GM19099 (cell line): ENCODE results near the gene PLG.

Experiments
- POLR2A ChIP-seq: IDR thresholded peaks from 3 replicates; pipeline ENCODE4 v1.6.1; 2011; ENCODE audit warnings: low read depth; ENCODE audit not compliant: insufficient read length; ENCODE audit errors: extremely low read depth

PLG gene

DNA sequence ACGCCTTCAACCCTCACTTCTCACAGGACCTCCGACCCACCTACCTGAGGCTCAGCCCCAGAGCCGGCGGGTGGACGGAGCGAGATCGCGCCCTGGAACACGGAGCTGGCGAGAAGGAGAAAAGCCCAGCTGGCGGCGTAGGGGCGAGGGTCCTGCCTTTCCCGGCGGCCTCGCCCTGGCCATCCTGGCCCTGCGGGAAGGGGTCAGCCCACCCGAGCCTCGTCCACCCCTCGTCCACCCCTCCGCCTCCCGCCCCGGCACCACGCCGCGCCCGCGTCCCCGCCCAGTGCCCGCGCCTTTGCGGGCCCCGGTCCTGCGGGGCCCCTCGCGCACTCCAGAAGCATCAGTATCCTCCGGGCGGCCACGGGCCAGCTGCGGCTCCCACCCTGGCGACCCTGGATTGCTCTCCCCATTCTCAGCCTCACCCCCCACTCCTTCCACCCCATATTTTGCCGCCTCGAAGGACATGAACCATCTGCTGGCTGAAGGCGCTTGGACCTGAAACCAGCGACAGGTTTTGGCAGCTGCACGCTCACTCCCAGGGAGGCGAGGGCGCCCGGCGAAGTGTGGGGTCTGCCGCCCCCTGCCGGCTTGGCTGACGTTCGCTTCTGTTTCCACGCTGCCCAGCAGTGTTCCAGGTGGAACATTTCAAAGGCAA, 65.1 kb downstream of the PLG start:
- TF ChIP-seq POLR2A: no peak

DNA sequence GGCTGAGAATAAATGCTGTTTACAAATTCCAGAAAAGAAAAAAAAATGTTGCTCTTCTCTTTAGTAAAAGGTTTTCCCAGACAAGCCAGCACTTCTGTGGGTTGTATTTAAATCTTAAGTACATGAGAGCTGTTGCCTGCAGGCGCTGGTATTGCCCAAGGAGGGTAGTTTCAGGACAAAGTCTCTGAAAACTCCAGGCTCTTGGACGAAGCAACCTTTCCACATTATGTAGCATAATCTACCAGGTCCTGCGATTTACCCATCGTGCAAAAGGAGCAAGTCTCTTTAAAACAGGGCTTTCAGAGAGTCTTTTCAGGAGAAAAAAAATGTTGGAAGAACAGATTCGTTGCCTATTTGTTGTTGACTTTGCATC, 65.6 kb downstream of the PLG start:
- TF ChIP-seq POLR2A: no peak

DNA sequence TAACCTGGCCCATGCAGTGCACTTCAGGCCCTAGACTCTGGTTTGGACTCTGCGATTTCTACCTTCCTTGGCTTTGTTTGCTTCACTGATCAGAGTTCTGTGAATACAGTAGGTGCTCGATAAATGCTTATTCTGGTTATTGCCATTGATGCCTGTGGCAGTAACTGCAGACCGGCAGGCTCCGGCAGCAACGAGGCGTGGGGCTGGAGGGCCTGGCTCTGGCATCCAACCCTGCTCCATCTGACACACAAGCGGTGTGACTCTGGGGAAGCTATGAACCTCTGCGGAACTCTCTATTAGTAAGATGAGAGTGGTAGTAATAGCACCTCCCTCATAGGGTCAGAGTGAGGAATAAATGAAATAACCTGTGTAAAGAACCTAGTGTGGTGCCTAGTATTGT, 66.1 kb downstream of the PLG start:
- no peak for TF ChIP-seq POLR2A

DNA sequence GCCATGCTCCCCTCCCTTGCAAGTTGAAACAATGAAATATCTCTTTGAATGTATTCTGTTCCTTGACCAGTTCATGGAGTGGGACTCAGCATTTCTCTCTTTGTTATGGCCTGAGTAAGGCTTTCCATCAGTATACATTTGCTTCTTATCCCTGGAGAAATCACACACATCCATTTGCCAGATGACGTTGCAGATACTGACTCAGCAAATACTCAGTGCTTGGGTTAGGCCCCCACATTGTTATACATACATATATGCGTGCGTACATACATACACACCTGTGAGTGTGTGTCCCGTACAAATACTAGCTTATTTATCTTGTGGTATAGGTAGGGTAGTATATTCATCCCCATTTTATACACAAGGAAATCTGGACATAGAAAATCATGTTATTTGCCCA, 72.4 kb downstream of the PLG start:
- TF ChIP-seq POLR2A: no peak

DNA sequence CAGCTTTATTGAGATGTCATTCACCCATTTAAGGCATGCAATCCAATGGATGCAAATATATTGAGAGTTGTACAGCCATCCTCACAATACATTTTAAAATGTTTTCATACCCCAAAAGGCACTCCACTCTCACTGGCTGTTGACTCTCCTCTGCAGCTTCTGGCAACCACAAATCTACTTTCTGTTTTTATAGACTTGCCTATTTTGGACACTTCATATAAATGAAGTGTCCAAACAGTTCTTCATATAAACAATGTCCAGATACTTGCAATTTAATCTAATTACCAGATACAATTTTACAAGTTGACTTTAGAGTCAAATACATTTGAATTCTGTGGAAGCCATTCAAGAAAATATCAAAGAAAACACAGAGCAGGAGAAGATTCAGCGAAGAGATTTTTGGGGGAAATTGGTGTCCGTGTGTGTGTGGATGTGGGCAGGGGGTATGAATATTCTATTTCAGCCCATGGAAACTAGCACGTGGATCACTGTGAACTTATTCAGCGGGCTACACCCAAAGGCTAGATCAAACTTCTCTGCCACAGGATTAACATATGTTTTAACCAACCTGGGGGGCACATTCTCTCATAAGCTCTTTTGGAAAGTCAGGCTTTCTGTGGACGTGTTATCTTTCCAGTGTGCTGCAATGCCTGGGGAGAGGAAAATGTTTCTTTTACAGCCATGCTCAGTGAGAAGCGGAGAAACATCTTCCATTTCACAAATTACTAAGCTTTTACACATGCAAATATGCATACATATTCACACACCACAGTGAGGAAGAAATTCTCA, 73.9 kb downstream of the PLG start:
- TF ChIP-seq POLR2A: no peak

DNA sequence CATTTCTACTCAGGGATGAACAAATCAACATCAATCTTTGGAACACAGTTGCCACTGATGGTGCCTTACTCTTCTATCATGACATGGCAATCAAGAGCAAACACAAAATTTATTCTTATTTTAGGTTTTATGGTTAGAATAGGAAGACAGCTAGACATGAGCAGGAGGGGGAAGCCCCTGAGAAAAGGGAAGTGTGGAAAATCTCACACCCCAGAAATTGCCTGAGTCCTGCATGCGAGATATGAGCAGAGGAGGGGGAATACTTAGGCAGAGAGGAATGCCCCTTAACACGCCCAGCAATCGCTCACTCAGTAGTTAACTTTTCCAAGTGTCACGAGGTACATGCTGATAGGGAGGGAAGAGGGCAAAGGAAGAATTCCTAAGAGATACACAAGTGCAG, 79.3 kb downstream of the PLG start:
- no peak for TF ChIP-seq POLR2A

DNA sequence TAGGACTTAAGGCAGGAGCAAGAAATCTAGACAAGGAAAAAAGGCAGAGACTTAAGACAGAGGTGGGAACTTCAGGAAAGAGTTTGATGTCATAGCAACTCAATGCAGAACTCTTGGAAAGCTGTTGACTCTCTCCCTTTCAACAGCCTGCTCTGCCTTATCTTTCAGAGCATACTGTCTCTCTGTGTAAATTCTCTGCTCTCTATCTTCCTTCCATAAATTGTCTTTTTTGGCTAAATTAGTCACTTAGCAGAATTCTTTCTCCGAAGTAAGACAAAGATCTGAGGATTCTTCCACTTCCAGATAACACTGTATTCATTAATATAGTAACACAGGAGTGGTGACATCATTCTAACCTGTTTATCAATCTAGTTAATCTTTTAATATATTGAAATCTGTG, 80.2 kb downstream of the PLG start:
- no peak for TF ChIP-seq POLR2A

DNA sequence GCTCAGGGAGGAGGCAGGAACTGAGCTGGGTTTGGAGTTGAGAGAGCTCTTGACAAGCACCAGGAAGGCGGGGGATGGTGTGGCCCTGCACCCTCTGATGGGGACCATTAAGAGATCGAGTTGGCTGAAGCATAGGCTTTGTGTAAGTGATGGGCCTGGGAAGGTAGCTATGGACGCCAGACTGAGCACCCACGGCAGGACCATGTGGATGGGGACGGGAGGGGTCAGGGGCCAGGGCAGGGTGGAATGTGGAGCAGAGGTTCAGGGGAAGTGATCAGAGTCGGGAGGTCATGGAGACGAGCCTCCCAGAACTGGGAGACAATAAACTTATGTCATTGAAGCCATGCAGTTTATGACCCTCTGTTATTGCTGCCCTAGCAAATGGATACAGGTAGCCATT, 81.7 kb downstream of the PLG start:
- no peak for TF ChIP-seq POLR2A

DNA sequence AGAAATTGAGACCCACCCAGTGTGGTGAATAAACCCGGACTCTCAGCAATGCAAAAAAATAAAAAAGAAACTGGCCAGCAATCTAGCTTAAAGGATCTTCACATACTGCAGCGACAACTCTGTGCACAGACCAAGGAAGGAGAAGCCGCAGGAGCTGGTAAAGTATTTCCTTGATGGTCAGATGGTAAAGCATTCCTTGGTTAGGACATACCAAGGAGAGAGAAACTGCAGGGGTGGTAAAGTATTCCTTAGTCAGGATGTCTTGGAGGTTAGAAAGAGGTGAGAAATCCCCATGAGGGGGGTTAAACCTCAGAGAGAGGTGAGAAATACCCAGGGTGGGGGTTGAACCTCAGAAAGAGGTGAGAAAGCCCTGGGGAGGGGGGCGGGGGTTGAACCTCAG, 86.8 kb downstream of the PLG start:
- TF ChIP-seq POLR2A: no peak

DNA sequence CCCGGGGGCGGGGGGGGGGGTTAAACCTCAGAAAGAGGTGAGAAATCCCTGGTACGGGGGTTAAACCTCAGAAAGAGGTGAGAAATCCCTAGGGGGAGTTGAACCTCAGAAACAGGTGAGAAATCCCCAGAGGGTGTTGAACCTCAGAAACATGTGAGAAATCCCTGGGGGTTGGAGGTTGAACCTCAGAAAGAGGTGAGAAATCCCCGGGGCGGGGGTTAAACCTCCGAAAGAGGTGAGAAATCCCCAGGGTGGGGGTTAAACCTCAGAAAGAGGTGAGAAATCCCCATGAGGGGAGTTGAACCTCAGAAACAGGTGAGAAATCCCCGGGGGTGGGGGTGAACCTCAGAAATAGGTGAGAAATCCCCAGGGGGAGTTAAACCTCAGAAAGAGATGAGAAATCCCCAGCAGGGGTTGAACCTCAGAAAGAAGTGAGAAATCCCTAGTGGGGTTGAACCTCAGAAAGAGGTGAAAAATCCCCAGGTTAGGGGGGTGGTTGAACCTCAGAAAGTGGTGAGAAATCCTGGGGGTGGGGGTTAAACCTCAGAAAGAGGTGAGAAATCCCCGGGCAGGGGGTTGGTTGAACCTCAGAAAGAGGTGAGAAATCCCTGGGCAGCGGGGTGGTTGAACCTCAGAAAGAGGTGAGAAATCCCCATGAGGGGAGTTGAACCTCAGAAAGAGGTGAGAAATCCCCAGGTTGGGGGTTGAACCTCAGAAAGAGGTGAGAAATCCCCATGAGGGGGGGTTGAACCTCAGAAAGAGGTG, 87.4 kb downstream of the PLG start:
- TF ChIP-seq POLR2A: no peak

DNA sequence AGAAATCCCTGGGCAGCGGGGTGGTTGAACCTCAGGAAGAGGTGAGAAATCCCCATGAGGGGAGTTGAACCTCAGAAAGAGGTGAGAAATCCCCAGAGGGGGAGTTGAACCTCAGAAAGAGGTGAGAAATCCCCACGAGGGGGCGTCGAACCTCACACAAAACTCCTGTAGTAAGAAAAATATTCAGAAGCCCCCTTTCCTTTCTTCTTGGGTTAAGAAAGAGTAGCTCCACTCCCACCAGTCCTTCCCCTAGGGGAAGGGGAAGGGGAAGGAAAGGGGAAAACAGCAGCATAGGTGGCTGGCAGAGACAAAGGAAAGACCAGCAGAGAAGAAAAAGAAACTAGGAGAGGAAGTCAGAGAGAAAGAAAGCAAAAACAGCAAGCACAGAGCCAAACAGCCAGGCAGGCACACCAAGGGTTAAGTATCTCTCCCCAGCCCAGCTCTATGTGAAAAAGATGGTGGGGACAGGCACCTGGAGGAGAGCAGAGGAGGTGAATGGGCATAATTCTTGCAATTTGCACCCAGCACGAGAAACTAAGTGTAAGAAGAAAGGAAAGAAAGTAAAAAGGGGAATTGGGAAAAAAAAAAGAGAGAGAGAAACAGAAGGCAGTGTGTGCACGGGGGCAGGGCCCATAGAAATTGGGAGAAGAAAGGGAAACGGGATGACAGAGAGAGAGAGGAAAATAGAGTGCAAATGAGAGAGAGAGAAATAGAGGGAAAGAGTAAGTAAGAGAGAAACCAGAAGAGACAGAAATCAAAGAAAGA, 88.2 kb downstream of the PLG start:
- no peak for TF ChIP-seq POLR2A

DNA sequence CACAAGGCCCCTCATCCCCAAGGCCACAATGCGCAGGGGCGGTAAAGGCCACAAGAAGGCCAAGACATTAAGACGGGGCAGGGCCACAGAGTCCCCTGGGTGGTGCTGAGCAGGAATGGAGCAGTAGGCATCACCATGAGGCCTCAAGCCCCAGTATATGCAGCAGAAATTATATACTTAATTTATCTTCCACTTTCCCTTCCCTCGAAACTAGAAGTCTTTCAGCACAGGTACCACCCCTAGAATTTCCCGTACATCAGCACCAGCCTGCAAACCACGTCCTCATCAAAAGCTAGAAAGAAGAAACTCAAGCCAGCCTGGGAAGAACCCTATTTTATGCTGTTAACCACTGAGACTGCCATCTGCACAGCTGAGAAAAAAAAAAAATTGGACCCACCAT, 89.4 kb downstream of the PLG start:
- no peak for TF ChIP-seq POLR2A

DNA sequence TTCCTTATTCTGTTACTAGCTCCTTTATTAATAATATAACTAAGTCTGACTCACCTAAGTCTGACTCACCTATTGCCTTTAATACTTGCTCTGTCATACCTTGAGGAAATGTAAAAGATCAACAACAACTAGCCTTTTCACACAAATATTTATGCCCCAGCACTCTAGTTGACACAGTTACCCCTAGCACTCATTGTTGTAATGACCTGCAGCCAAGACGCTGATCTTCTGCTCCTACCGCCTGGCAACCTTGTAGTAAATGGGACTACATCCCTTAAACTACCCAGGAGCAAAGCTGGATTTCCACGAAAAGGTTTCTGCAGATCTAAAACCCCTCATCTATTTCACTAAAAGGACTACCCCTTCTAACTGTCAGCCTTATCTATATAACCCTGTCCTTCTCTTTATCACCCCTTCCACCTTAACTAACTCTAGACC, 90.0 kb downstream of the PLG start:
- TF ChIP-seq POLR2A: no peak

DNA sequence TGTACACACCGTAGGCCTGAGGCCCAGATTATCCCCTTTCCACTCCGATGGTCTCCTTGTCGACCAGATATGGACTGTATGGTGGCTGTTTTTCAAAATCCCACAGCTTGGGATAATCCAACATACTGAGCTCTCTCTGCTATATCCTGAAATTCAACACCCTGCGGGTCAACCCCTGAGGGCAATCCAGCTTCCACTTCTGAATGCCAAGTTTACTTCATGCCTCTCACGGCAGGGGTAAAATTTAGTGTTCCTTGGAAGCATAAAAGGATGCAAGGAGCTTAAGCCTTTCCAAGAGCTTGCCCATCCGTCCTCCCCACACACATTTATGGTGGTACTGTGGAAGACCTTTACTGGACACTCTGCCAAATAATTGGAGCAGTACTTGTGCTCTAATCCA, 90.7 kb downstream of the PLG start:
- TF ChIP-seq POLR2A: no peak

DNA sequence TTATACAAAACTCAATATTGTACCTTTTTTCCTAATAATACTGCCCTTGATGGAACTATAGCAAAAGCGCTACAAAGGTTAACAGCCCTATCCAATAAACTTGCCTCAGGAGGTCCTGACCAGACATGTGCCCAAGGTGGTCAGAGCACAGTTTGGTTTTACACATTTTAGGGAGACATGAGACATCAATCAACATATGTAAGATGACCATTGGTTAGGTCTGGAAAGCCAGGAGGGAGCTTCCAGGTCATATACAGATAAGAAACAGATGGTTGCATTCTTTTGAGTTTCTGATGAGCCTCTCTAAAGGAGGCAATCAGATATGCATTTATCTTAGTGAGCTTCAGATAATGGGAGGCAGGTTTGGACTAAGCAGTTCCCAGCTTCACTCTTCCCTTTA, 91.6 kb downstream of the PLG start:
- TF ChIP-seq POLR2A: no peak
